OCI-LY1 (cell line): Measurements from ENCODE around the gene HOXC5.

Experiments
- EZH2 ChIP-seq: fragments of 200-600 bp; sonication (generic), shearing (Covaris generic); IDR thresholded peaks from 2 replicates; pipeline ENCODE4 v1.8.0; 2017; ENCODE audit warnings: borderline replicate concordance, mixed run types, mild to moderate bottlenecking, antibody characterized with exemption, low read length, moderate library complexity, mixed read lengths
- TF ChIP-seq, protein P1 (sequence below): fragments of 200-600 bp; sonication (generic), shearing (Covaris generic); IDR thresholded peaks from 2 replicates; pipeline ENCODE4 v1.5.1; 2017; ENCODE audit warnings: mild to moderate bottlenecking, antibody characterized with exemption, low read length, moderate library complexity, mixed read lengths

DNA sequence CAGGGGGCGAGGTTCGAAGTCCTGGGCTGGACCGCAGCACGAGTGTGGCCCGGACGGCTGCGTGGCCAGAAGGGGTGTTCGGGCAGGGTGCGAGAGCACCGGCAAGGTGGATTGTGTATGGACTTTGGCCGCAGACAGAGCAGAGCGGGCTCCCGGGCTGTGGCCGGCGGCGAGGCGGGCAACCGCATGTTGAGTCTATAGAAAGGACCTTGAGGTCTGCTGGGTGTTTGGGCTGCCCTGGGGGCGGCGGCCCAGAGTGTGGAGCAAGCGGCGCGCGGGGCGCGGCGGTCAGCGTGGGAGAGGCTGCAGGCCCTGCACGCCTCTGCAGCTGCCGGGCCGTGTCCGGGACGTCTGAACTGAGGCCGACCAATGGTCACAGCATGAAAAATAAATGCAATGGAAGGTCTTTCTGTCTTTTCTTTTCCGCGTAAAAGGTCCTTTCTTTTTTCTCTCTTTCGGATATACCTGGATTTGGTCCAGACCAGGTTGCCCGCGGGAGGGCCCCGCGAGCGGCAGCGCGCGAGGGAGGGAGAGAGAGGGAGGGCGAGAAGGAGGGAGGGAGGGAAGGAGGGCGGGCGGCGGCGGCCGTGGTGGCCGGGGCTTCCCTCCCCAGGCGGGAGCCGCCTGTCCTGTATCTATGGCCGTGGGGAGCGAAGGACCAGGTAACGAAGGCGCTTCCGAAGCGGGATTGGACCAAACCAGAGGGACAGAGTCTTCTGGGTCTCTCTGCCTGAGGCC is 38.4 kb upstream of the HOXC5 start:
- TF ChIP-seq, protein P1, sequence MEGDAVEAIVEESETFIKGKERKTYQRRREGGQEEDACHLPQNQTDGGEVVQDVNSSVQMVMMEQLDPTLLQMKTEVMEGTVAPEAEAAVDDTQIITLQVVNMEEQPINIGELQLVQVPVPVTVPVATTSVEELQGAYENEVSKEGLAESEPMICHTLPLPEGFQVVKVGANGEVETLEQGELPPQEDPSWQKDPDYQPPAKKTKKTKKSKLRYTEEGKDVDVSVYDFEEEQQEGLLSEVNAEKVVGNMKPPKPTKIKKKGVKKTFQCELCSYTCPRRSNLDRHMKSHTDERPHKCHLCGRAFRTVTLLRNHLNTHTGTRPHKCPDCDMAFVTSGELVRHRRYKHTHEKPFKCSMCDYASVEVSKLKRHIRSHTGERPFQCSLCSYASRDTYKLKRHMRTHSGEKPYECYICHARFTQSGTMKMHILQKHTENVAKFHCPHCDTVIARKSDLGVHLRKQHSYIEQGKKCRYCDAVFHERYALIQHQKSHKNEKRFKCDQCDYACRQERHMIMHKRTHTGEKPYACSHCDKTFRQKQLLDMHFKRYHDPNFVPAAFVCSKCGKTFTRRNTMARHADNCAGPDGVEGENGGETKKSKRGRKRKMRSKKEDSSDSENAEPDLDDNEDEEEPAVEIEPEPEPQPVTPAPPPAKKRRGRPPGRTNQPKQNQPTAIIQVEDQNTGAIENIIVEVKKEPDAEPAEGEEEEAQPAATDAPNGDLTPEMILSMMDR = no peak
- no peak for TF ChIP-seq EZH2
